GM06990 (cell line): ENCODE results near the gene CELF6.

Experiments
- DNase-seq: peaks from one replicate; pipeline ENCODE4 v3.0.0-alpha.2; 2011; ENCODE audit not compliant: insufficient read length; ENCODE audit errors: extremely low read depth
- H3K27me3 ChIP-seq: replicated peaks from 2 replicates; pipeline ENCODE4 v1.6.0; 2011; ENCODE audit warnings: low read length; ENCODE audit not compliant: control insufficient read depth, insufficient read depth
- H3K36me3 ChIP-seq: 2 replicates; pipeline ENCODE4 v1.5.1; 2011; ENCODE audit warnings: low read length; ENCODE audit not compliant: control insufficient read depth, insufficient read depth
- H3K4me3 ChIP-seq: replicated peaks from 2 replicates; pipeline ENCODE4 v1.5.1; 2011; ENCODE audit warnings: low read depth, mild to moderate bottlenecking, control low read depth, low read length
- TF ChIP-seq, protein P1 (sequence below): IDR thresholded peaks from 2 replicates; pipeline ENCODE4 v1.5.1; 2011; ENCODE audit warnings: low read length, control low read depth, mild to moderate bottlenecking, inconsistent platforms; ENCODE audit not compliant: insufficient read depth, poor library complexity, severe bottlenecking

The CELF6 gene

GRCh38 chr15:72252663-72253299, 67.2 kb downstream of the CELF6 start:
- no peak for DNase-seq
- Histone ChIP-seq H3K27me3 (no peaks in the 10 kb centered on the region), H3K36me3 (peaks cover 21% of the 10 kb centered on the region), H3K4me3 (no peak overlapping the region)
- TF ChIP-seq, protein P1, sequence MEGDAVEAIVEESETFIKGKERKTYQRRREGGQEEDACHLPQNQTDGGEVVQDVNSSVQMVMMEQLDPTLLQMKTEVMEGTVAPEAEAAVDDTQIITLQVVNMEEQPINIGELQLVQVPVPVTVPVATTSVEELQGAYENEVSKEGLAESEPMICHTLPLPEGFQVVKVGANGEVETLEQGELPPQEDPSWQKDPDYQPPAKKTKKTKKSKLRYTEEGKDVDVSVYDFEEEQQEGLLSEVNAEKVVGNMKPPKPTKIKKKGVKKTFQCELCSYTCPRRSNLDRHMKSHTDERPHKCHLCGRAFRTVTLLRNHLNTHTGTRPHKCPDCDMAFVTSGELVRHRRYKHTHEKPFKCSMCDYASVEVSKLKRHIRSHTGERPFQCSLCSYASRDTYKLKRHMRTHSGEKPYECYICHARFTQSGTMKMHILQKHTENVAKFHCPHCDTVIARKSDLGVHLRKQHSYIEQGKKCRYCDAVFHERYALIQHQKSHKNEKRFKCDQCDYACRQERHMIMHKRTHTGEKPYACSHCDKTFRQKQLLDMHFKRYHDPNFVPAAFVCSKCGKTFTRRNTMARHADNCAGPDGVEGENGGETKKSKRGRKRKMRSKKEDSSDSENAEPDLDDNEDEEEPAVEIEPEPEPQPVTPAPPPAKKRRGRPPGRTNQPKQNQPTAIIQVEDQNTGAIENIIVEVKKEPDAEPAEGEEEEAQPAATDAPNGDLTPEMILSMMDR, result no peak

DNA sequence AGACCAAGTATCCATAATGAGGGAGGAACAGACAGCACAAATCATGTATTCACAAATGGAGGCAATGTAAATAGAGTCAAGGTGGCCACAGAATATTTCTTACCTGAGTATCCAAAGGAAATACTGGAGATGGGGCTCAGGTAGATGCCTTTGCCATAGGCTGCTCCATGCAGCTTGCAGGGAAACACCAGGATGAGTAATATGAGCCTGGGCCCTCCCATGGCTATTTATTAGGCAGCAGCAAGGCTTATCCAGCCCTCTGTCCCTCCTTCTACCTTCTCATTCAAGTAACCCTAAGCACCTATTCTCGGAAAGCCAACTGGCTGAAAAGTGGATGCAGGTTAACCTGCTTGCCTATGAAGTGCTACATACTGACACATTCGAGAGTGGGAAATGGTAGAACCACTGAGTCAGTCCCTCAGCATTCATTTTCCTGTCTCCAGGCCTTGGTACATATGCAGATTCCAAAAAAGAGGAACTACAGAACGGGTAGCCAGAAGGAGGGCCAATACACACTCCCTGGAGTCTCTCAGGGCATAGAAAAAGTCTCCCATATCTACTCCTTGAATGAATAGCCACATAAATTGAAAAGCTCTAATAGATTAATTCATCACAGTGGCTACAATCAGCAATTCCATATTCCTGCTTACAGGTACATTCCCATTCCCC, 70.7 kb downstream of the CELF6 start:
- TF ChIP-seq, protein P1, result no peak
- Histone ChIP-seq H3K36me3 (peaks cover 17% of the 10 kb centered on the region), H3K27me3 (no peaks in the 10 kb centered on the region), H3K4me3 (no peak overlapping the region)
- DNase-seq, result no peak

DNA sequence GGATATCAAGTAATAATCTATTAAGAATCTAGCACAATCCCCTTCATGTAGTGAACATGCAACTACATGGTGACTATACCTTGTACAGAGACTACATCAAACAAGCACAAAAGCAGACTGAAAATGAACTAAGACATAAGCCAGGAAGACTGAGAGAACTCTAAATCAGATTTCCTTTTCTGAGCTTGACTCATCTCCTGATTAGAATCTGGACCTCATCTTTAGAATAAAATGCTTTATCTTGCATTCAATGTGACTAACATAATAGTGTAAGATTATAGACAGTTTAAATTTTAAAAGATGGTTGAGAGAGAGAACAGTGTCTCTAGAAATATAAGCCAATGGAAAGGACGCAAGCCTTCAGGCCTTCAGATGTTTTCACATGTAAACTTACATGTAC, 71.4 kb downstream of the CELF6 start:
- no peak for DNase-seq
- no peaks in the 10 kb centered on the region for H3K27me3 ChIP-seq
- peaks cover 17% of the 10 kb centered on the region for H3K36me3 ChIP-seq
- no peak overlapping the region for H3K4me3 ChIP-seq
- TF ChIP-seq, protein P1, result no peak

- TF ChIP-seq, protein P1, result no peak
- no peaks in the 10 kb centered on the region for H3K27me3 ChIP-seq
Observed at GRCh38 chr15:72242775-72243370, 77.1 kb downstream of the CELF6 start.

GRCh38 chr15:72239652-72240051, 80.3 kb downstream of the CELF6 start:
- no peaks in the 10 kb centered on the region for H3K27me3 ChIP-seq
- TF ChIP-seq, protein P1, result no peak
- H3K36me3 ChIP-seq, result peaks cover 16% of the 10 kb centered on the region

More at GRCh38 chr15:72242775-72243370, 77.1 kb downstream of the CELF6 start:
- no peak for DNase-seq
- Histone ChIP-seq H3K36me3 (peaks cover 16% of the 10 kb centered on the region), H3K4me3 (no peak overlapping the region)

More at GRCh38 chr15:72239652-72240051, 80.3 kb downstream of the CELF6 start:
- DNase-seq, result no peak
- no peak overlapping the region for H3K4me3 ChIP-seq
